ENCODE measurements around the gene SH3GL2. TPM values are rescaled to one million over a fixed set of nuclear protein-coding genes. Genes with fewer than 3 reads are reported as not detected.

SH3GL2 gene
- total RNA-seq, 4 donors from 2014 or later: 0.67 TPM; not detected in 3

DNA sequence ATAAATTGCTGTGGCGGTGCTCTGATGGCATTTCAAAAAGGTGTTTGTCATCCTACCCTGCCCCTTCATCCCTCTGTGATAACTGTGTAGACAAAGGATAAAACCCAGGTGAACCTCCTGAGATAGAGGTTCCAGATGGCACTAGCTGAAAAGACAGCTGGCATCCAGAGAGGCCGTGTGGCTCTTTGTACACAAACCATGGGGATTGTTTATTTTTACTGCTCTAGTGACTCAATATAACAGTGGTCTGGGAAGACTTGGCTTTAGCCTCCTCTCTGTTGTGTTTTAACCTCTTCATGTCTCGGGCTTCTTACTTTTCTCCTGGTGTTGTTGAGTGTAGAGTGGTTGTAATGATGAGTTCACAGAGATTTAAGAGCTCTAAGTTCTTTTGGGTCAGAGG is 48.8 kb downstream of the SH3GL2 start:
- TF ChIP-seq CTCF (IDR thresholded peaks at IDR 0.05): no peak
- TF ChIP-seq POLR2A (IDR thresholded peaks at IDR 0.05): no peak
- DNase-seq: no peak
- H3K27ac ChIP-seq: no peak overlapping the region
- H3K4me3 ChIP-seq: no peak overlapping the region
- H3K9me3 ChIP-seq: no peaks in the 10 kb centered on the region
- no peaks in the 10 kb centered on the region for H3K4me1 ChIP-seq
- no peaks in the 10 kb centered on the region for H3K27me3 ChIP-seq
- H3K36me3 ChIP-seq: no peaks in the 10 kb centered on the region

- Histone ChIP-seq H3K4me1 (no peaks in the 10 kb centered on the region), H3K36me3 (no peaks in the 10 kb centered on the region), H3K27me3 (no peaks in the 10 kb centered on the region), H3K27ac (no peak overlapping the region), H3K4me3 (no peak overlapping the region), H3K9me3 (no peaks in the 10 kb centered on the region)
- no peak for DNase-seq
- TF ChIP-seq POLR2A (IDR thresholded peaks at IDR 0.05): no peak
- TF ChIP-seq CTCF (IDR thresholded peaks at IDR 0.05): no peak
These were observed 49.8 kb downstream of the SH3GL2 start for GRCh38 chr9:17628624-17629023.

DNA sequence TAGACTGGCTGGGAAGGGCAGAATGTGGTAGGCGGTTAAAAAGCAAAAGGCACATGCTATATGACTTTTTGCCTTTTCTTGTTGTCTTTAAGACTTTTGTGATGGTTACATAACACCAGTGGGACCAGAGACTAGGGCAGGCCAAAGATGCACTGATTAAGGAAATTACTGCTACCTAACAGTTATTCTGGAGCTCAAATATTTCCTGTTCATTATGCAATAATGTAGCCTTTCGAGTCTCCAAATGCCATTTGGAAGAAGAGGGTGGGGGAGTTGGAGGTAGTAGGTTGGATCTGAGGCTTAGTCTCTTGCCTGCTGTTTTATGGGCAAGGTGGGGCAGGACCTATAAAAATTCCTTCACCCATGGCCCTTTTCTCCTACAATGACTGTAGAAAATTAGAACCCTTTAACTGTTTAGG is 51.7 kb downstream of the SH3GL2 start:
- no peaks in the 10 kb centered on the region for H3K36me3 ChIP-seq
- H3K4me1 ChIP-seq: no peaks in the 10 kb centered on the region
- TF ChIP-seq POLR2A (IDR thresholded peaks at IDR 0.05) (no peak), CTCF (IDR thresholded peaks at IDR 0.05) (no peak)
- H3K9me3 ChIP-seq: no peaks in the 10 kb centered on the region
- DNase-seq: no peak
- no peak overlapping the region for H3K4me3 ChIP-seq
- no peaks in the 10 kb centered on the region for H3K27me3 ChIP-seq
- no peak overlapping the region for H3K27ac ChIP-seq

DNA sequence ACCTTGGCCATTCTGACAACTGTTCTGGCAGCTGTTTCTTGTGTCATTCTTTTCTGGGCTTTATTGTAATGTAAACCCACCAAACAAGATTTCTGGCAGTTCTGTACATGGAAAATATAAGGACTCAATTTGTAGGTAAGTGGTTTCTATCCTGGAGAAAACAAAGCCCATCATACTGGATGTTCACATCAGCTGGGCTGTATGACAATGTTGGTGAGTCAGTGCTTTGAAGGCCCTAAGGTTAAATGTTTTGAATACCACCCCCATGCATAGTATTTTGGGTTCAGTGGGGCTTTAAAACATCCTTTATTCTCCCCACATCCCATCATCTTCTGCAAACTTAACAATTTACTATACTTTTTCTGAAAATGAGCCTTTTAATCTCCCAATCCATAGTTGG is 52.5 kb downstream of the SH3GL2 start:
- H3K27me3 ChIP-seq: no peaks in the 10 kb centered on the region

DNA sequence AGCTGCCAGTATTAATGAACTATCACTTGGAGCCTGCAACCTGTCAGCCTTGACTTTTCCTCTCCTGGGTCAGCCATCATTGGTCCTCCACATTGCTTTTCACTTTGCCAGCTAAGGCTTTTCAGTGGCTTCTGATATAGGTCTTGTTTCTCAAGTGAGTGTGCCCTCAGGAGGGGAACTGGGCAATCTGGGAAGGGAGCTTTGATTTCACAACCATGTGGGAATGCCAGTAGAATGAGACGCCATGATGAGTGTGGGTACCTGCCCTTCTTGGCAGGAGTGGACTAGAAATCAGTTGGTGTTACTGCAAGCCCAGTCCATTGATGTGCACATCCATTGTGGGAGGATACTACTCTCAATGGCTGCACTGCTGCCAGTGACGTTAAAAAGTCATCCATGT is 54.1 kb downstream of the SH3GL2 start:
- no peak overlapping the region for H3K27ac ChIP-seq
- no peaks in the 10 kb centered on the region for H3K36me3 ChIP-seq
- no peaks in the 10 kb centered on the region for H3K27me3 ChIP-seq
- no peaks in the 10 kb centered on the region for H3K4me1 ChIP-seq
- H3K9me3 ChIP-seq: no peaks in the 10 kb centered on the region
- TF ChIP-seq CTCF (IDR thresholded peaks at IDR 0.05) (no peak), POLR2A (IDR thresholded peaks at IDR 0.05) (no peak)
- DNase-seq: no peak
- no peak overlapping the region for H3K4me3 ChIP-seq

More for the DNA sequence above, 52.5 kb downstream of the SH3GL2 start:
- H3K4me1 ChIP-seq: no peaks in the 10 kb centered on the region
- H3K36me3 ChIP-seq: no peaks in the 10 kb centered on the region
- DNase-seq: no peak
- TF ChIP-seq POLR2A (IDR thresholded peaks at IDR 0.05) (no peak), CTCF (IDR thresholded peaks at IDR 0.05) (no peak)
- no peak overlapping the region for H3K4me3 ChIP-seq
- H3K27ac ChIP-seq: no peak overlapping the region
- no peaks in the 10 kb centered on the region for H3K9me3 ChIP-seq

Measured in Peyer's patch (tissue), 4 donors.